GM19035 (cell line): Measurements from ENCODE around the gene ACACA.
A peak's percentile ranks its signal among the peaks of the same experiment; 100 is the strongest.
"Not testable (repeated sequence)": the region's sequence is repeated elsewhere in the genome, so short reads cannot be mapped to it uniquely, and the experiment has no call there.

Source experiments
- ATAC-seq: cut with Tn5 transposase; IDR thresholded peaks from one replicate; pipeline ENCODE4 v1.9.1; 2021; ENCODE audit not compliant: unreplicated experiment

Gene ACACA

GRCh38 chr17:37406635-37407461, at the start of gene ACACA, which contains the start of gene TADA2A:
Gene ACACA, minus strand, starts transcription at chr17:37406836. Its CDS starts 537 bp downstream, at chr17:37406299.
Gene TADA2A, plus strand, starts transcription at chr17:37406886. Its CDS starts 4,480 bp downstream, at chr17:37411366.
- peak; percentile 77 for ATAC-seq

DNA sequence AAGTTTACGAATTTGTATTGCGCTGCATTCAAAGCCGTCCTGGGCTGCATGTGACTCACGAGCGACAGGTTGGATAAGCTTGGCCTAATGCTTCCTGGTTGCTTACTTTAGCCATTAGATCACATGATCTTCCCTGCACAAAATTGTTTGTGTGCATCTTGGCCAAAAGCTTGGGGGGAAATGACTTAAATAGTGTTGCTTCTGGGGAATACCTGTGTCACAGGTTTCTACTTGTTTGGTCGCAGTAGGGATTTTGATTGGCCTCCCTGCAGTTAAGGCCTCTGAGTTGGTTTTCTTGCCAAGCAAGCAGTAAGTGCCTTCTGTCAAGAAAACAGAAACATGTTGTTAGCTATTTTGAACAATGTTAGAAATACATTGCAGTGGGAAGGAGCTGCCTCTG, 43.5 kb upstream of the ACACA start:
- no peak for ATAC-seq

GRCh38 chr17:37447641-37448040, 41.0 kb upstream of the ACACA start:
- ATAC-seq: no peak

DNA sequence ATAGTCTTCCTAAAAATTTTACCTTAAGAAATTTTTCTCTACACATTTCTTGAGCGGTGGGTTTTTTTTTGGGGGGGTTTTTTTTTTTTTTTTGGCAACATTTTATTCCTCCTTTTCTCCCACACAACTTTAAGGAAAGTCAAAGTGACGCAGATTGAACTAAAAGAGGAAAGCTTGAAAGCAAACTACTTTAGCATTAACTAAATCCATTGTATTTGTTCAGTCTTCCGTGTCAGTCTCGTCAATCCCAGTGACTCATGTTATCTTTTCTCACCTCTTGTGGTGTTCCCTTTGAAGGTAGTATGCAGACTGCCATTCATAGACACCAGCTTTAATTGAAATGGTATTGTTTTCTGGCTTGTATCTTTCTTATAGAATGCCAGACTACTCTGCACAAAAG, 39.4 kb upstream of the ACACA start:
- ATAC-seq: no peak

GRCh38 chr17:37441369-37442014, 34.9 kb upstream of the ACACA start:
- ATAC-seq: not testable (repeated sequence)

GRCh38 chr17:37440424-37440823, 33.8 kb upstream of the ACACA start:
- no peak for ATAC-seq

DNA sequence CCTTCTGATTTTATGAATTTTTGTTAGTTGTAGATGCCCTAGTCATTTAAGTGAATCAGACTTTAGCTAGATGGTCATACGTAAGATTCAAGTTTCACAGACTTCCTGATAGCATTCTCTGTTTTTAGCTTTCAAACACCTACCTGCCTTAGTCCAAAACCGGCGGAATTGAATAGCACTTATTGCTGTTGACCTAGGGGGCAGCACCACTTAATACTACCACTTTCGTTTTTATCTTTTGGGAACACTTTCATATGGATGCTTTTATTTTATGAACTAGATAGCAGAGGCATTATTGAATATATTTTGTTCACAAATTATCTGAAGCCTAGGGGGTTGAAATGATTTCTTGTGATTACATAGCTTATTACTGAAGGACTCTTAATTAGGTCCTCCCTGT, 31.5 kb upstream of the ACACA start:
- ATAC-seq: no peak

DNA sequence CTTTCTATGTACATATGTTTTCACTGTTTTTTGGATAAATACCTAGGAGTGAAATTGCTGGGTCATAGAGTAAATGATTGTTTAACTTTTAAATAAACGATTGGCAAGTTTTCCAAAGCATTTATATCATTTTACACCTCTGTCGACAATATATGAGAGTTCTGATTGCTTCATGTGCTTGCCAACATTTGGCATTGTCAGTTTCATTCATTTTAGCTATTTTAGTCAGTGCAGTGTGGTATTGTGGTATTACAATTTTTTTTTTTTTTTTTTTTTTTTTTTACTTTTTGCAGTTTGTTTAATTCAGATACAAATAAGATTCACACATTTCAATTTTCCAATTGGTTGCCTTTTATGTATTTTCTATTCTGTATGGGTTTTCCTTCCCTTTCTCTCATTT, 26.0 kb upstream of the ACACA start:
- no peak for ATAC-seq

DNA sequence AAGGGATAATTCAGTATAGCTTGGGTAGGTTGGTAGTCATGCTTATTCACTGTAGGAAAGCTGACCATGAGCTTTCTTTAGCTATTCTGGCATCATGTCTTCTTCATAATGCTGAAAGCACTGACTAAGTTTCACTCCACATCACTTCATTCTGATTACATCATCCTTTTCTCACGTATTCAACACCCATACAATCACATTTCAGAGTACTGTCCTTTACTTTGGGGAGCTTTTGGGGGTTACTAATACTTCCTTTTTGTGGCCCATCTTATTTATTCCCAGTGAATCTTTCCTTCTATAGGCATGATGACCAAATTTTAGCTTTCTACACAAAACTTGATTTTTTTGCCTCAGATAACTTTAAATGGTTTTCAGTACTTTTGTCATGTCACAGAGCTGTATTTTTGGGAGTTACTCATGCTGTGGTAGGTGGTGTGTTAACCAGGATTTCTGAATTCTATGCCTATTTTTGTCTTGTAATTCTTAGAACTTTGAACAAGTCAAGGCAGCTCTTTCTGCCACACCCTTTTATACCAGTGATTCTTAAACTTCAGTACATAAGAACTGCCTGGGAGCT, 23.5 kb upstream of the ACACA start:
- ATAC-seq: no peak

DNA sequence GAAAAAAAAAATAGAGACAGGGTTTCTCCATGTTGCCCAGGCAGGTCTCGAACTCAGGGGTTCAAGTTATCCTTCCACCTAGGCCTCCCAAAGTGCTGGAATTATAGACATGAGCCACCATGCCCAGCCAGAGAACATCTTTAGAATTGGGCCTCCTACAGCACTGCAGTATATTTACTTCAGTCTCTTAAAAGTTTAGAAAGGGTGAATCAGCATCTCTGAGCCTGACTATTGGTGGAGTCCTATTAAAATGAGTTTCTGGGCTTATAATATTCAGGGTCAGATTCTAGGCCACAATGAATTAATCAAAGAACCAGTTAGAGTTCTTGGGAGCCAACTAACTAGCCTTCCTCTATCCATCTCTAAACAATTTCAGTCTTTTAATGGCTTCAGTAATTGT, 22.8 kb upstream of the ACACA start:
- ATAC-seq: no peak

- no peak for ATAC-seq
These were observed 22.4 kb upstream of the ACACA start for GRCh38 chr17:37429039-37429438.

DNA sequence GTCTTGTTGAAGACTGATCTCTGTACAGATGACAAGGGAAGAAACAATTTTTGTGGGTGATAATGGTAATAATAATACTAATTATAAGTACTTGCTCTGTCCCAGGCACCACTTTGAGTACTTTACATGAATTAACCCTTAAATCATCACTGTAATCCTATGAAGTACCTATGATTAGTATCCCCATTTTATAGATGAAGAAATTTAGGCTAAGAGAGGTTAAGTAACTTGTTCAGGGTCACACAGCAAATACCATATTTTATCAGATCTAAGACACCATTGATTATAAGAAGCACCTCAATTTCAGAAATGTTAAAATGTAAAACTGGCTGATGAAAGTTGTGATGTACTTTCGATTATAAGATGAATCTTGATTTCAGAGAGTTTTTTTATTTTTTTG, 18.6 kb upstream of the ACACA start:
- ATAC-seq: no peak

DNA sequence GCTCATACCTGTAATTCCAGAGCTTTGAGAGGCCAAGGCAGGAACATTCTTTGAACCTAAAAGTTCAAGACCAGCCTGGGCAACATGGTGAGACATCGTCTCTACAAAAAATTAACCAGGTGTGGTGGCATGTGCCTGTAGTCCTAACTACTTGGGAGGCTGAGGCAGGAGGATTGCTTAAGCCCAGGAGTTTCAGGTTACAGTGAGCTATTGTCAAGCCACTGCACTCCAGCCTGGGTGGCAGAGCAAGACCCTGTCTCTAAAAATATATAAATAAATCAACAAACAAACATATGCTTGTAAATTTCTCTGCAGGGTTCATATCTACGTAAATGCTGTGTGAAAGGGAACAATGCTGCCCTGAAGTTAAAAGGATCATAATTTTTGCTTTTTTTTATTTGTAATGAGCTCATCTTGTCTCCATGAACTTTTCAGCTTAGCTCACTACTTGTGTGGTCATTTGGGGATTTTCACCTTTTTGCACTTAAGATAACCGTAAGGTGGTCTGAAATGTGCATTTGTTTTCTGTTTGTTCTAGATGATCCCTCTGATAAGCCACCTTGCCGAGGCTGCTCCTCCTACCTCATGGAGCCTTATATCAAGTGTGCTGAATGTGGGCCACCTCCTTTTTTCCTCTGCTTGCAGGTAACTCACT, 16.5 kb upstream of the ACACA start:
- no peak for ATAC-seq

DNA sequence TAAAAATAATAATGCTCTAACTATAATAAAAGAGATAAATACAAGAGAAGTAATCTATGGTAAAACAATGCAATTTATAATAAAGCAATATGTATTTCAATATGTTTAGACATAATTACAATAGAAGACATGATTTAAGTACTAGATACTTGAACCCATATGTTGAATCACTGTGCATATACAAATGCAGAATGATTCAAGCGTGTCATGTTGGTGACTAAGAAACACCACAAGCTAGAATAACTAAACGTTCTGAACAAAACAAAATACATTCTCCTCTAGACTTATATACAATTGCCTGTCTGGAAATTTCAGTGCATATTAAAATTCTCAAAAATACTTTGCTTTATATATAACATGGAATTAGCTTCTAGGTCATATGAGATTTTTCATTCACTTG, 11.2 kb upstream of the ACACA start:
- ATAC-seq: no peak

GRCh38 chr17:37413875-37414519, 7.4 kb upstream of the ACACA start:
- no peak for ATAC-seq

- ATAC-seq: no peak
These were observed 3.7 kb upstream of the ACACA start for GRCh38 chr17:37410357-37410756.

- not testable (repeated sequence) for ATAC-seq
These were observed 1.5 kb upstream of the ACACA start for GRCh38 chr17:37408145-37408479.

- ATAC-seq: peak; percentile 34
These were observed 541 bp downstream of the ACACA start for GRCh38 chr17:37405955-37406634.

DNA sequence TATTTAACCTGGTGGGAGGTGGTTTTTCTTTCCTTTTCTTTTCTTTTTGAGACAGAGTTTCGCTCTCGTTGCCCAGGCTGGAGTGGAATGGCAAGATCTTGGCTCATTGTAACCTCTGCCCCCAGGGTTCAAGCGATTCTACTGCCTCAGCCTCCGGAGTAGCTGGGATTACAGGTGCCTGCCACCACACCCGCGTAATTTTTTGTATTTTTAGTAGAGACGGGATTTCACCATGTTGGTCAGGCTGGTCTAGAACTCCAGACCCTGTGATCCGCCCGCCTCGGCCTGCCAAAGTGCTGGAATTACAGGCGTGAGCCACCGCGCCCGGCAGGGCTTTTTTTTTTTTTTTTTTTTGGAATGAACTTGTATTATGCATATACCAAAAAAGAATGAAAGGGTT, 1.1 kb downstream of the ACACA start:
- not testable (repeated sequence) for ATAC-seq

DNA sequence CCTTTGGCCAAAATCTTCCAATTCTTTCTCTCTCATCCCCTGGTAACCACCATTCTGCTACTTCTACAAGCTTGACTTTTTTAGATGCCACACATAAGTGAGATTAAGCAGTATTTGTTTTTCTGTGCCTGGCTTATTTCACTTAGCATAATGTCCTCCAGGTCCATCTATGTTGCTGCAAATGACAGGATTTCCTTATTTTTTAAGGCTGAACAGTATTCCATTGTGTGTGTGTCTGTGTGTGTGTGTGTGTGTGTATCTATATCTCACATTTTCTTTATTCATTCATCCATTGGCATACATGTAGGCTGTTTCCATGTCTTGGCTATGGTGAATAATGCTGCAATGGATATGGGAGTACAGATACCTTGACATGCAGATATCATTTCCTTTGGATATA, 6.1 kb downstream of the ACACA start:
- no peak for ATAC-seq
